Measurements from ENCODE around the gene SLC25A53.

- no peak for TF ChIP-seq RFX5 (IDR thresholded peaks at IDR 0.05; ENCODE audit: low read depth, low read length)
- no peak for TF ChIP-seq CHD2 (IDR thresholded peaks at IDR 0.05; ENCODE audit: low read depth, low read length)
- TF ChIP-seq ARNTL (CRISPR knock-in tag; IDR thresholded peaks at IDR 0.05), result no peak
- no peak for TF ChIP-seq JUNB (CRISPR knock-in tag; IDR thresholded peaks at IDR 0.05; ENCODE audit: borderline replicate concordance)
- no peak for TF ChIP-seq EHMT2 (IDR thresholded peaks at IDR 0.05; ENCODE audit: borderline replicate concordance, low read depth, low read length)
- TF ChIP-seq HCFC1 (IDR thresholded peaks at IDR 0.05; ENCODE audit: low read depth, low read length), result no peak
Observed at GRCh38 chrX:104130808-104131207, 26.0 kb downstream of the SLC25A53 start.
